Epithelial cell of proximal tubule (primary cell): ENCODE data around the gene CNGA1. TPM values are rescaled to one million over a fixed set of nuclear protein-coding genes. Genes with fewer than 3 reads are reported as not detected.

Source experiments
- DNase-seq: peaks from one replicate; pipeline ENCODE4 v3.0.0-alpha.2; 2011; ENCODE audit warnings: low read depth
- H3K4me3 ChIP-seq: 2 replicates; pipeline ENCODE4 v1.5.1; 2011; ENCODE audit warnings: low read depth, mild to moderate bottlenecking, low read length
- CTCF ChIP-seq: conservative IDR thresholded peaks from 2 replicates; pipeline ENCODE4 v1.5.1; 2012; ENCODE audit warnings: low read depth, mild to moderate bottlenecking, low read length
- total RNA-seq: library from RNA; depleted of rRNA; stranded (reverse); fragments of >200 nt; gene quantifications from 2 replicates; pipeline ENCODE4 v1.2.3, GENCODE V29; 2015

The CNGA1 gene
- total RNA-seq, 1 donor from 2014 or later = 2.8 TPM

- no peak for DNase-seq
- no peak for TF ChIP-seq CTCF
These were observed 41.9 kb downstream of the CNGA1 start for GRCh38 chr4:47974566-47974965.

GRCh38 chr4:47972721-47973120, 43.8 kb downstream of the CNGA1 start:
- no peak for DNase-seq
- H3K4me3 ChIP-seq = no peak overlapping the region
- no peak for TF ChIP-seq CTCF

More at GRCh38 chr4:47974566-47974965, 41.9 kb downstream of the CNGA1 start:
- no peak overlapping the region for H3K4me3 ChIP-seq

- H3K4me3 ChIP-seq = no peak overlapping the region
- DNase-seq = no peak
- TF ChIP-seq CTCF = no peak
These were observed 44.3 kb downstream of the CNGA1 start for GRCh38 chr4:47972181-47972580.

- DNase-seq = no peak
- no peak overlapping the region for H3K4me3 ChIP-seq
- no peak for TF ChIP-seq CTCF
These were observed 47.6 kb downstream of the CNGA1 start for GRCh38 chr4:47968847-47969246.

GRCh38 chr4:47954677-47955076, 61.8 kb downstream of the CNGA1 start:
- TF ChIP-seq CTCF = no peak
- DNase-seq = no peak
- no peak overlapping the region for H3K4me3 ChIP-seq

- no peak for DNase-seq
- TF ChIP-seq CTCF = no peak
- H3K4me3 ChIP-seq = no peak overlapping the region
These were observed 62.2 kb downstream of the CNGA1 start for GRCh38 chr4:47954245-47954644.

- DNase-seq = no peak
- no peak overlapping the region for H3K4me3 ChIP-seq
- peak; percentile 25 for TF ChIP-seq CTCF
These were observed 70.4 kb downstream of the CNGA1 start for GRCh38 chr4:47945930-47946726.
